SK-N-SH treated with all-trans-retinoic acid at 6 μM for 48 hours (cell line): Measurements from ENCODE around the gene CDH20.

ENCODE experiments used
- ISL1 ChIP-seq: fragments of 250-450 bp; sonication (Bioruptor Pico); IDR thresholded peaks from 2 replicates; pipeline ENCODE4 v2.1.2; 2022; ENCODE audit warnings: mild to moderate bottlenecking, moderate library complexity
- ZFP30 ChIP-seq: fragments of 450-650 bp; formaldehyde crosslinking; IDR thresholded peaks from 2 replicates; pipeline ENCODE4 v1.5.0; 2022; ENCODE audit warnings: mild to moderate bottlenecking, moderate library complexity
- TF ChIP-seq, protein P1 (sequence below): fragments of 250-450 bp; sonication (Bioruptor Pico); IDR thresholded peaks from 2 replicates; pipeline ENCODE4 v1.8.0; 2021; ENCODE audit warnings: low read depth, mild to moderate bottlenecking, moderate library complexity, borderline replicate concordance
- TF ChIP-seq, protein P2 (sequence below): fragments of 250-450 bp; sonication (Bioruptor Pico); IDR thresholded peaks from 2 replicates; pipeline ENCODE4 v1.8.0; 2020; ENCODE audit warnings: mild to moderate bottlenecking, moderate library complexity, borderline replicate concordance

GRCh38 chr18:61368001-61368400 is 34.8 kb downstream of the CDH20 start:
- TF ChIP-seq ISL1 (CRISPR knock-in tag) (no peak), ZFP30 (CRISPR knock-in tag) (no peak)
- TF ChIP-seq, protein P1, sequence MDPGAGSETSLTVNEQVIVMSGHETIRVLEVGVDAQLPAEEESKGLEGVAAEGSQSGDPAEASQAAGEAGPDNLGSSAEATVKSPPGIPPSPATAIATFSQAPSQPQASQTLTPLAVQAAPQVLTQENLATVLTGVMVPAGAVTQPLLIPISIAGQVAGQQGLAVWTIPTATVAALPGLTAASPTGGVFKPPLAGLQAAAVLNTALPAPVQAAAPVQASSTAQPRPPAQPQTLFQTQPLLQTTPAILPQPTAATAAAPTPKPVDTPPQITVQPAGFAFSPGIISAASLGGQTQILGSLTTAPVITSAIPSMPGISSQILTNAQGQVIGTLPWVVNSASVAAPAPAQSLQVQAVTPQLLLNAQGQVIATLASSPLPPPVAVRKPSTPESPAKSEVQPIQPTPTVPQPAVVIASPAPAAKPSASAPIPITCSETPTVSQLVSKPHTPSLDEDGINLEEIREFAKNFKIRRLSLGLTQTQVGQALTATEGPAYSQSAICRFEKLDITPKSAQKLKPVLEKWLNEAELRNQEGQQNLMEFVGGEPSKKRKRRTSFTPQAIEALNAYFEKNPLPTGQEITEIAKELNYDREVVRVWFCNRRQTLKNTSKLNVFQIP (CRISPR knock-in tag), result no peak
- TF ChIP-seq, protein P2, sequence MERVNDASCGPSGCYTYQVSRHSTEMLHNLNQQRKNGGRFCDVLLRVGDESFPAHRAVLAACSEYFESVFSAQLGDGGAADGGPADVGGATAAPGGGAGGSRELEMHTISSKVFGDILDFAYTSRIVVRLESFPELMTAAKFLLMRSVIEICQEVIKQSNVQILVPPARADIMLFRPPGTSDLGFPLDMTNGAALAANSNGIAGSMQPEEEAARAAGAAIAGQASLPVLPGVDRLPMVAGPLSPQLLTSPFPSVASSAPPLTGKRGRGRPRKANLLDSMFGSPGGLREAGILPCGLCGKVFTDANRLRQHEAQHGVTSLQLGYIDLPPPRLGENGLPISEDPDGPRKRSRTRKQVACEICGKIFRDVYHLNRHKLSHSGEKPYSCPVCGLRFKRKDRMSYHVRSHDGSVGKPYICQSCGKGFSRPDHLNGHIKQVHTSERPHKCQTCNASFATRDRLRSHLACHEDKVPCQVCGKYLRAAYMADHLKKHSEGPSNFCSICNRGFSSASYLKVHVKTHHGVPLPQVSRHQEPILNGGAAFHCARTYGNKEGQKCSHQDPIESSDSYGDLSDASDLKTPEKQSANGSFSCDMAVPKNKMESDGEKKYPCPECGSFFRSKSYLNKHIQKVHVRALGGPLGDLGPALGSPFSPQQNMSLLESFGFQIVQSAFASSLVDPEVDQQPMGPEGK (CRISPR knock-in tag), result no peak
